ENCODE measurements around the gene RBBP8NL.

Gene RBBP8NL

DNA sequence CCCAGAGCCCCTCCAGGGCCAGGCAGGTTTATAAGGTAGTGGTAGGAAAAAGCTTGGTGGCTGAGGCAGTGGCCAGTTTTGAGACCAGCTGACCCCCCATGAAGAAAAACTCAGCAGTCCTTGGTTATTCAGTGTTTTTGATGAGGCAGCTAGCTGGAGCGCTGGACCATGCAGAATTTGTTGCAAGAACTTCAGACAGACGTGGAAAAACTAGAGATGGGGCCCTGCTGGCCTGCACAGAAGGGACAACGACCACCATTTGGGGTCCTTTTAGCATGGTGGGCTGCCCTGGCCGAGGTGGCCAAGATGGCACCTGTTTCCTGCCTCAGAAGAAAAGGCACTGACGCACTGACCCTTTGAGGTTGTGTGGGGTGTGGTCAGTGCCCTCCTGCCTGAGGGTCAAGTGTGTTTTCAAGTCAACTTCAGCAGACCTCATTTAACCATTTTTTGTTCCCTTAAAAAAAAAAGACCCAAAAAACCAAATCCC is 37.7 kb downstream of the RBBP8NL start:
- TF ChIP-seq, protein P1, sequence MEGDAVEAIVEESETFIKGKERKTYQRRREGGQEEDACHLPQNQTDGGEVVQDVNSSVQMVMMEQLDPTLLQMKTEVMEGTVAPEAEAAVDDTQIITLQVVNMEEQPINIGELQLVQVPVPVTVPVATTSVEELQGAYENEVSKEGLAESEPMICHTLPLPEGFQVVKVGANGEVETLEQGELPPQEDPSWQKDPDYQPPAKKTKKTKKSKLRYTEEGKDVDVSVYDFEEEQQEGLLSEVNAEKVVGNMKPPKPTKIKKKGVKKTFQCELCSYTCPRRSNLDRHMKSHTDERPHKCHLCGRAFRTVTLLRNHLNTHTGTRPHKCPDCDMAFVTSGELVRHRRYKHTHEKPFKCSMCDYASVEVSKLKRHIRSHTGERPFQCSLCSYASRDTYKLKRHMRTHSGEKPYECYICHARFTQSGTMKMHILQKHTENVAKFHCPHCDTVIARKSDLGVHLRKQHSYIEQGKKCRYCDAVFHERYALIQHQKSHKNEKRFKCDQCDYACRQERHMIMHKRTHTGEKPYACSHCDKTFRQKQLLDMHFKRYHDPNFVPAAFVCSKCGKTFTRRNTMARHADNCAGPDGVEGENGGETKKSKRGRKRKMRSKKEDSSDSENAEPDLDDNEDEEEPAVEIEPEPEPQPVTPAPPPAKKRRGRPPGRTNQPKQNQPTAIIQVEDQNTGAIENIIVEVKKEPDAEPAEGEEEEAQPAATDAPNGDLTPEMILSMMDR (IDR thresholded peaks at IDR 0.05; ENCODE audit: extremely low read depth, insufficient read depth, missing control alignments), result no peak
- in situ Hi-C loops (cut with MboI; ENCODE audit: low pct_unique_long_range_greater_than_20kb, low sequenced_read_pairs, unreplicated experiment), result no loop called here

DNA sequence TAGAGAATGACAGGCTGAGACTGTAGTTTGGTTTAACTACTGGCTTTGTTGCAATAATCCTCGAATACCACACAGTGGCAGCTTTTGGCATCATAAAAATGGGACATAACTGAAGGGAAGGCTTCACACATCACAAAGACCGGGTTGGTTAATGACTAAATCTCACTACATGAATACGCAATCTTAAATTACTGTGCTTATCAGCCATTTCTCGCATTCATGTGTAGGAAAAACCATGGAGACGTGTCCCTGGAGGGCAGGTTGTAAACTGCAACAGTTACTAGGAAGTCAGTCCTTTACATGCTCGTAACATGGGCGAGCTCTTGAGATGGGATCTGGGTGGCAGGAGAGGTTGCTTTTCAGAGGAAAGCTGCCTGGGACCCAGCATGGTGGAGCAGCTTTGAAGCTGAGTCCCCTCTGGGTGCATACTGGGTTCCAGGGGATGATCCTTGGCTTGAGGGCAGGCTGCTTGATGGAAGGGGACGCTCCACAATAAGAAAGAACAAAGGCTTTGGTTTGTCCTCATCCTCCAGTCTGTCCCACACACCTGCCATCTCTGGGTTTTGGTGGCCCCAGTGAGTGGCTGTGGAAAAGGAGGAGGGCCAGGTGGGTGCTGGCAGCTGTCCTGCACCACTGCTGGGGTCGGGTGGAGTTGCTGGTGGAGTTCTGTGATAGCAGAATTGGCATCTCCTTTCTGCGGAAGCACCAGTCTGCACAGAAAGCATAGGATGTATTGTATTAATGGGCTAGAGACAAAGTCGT is 38.3 kb downstream of the RBBP8NL start:
- in situ Hi-C loops (cut with MboI; ENCODE audit: low pct_unique_long_range_greater_than_20kb, low sequenced_read_pairs, unreplicated experiment), result no loop called here

More for the DNA sequence above, 37.7 kb downstream of the RBBP8NL start:
- DNase-seq (ENCODE audit: low spot score), result no peak

DNA sequence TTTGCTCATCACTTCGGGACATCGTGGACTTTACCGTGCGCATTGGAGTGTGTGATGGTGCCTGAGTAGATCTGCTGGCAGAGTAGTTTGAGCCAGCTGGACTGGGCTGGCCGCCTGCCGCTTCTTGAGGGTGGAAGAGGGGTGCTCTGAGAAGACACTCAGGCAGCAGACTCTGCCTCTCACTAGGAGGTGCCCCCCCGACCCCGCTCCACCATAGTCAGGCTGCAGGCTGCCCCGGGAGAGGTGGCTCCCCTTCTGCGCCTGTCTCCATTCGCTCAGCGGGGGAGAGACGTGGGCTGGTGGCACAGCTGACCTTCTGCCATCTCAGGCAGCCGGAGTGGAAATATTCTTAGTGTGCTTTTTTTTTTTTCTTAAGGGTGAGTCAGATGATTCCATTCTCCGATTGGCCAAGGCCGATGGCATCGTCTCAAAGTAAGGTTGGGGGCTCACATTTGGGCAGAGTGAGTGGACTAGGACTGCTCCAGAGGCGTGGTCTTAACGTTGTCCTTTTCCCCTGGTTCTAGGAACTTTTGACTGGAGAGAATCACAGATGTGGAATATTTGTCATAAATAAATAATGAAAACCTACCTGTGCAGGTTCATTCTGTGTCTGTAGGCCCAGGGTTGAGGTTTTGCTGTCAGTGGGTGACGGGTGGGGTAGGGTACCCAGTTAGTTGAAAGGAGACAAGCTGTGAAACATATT is 39.3 kb downstream of the RBBP8NL start:
- in situ Hi-C loops (cut with MboI; ENCODE audit: low pct_unique_long_range_greater_than_20kb, low sequenced_read_pairs, unreplicated experiment), result no loop called here
- no peak for DNase-seq (ENCODE audit: low spot score)
- TF ChIP-seq, protein P1 (IDR thresholded peaks at IDR 0.05; ENCODE audit: extremely low read depth, insufficient read depth, missing control alignments), result no peak

More for the DNA sequence above, 38.3 kb downstream of the RBBP8NL start:
- TF ChIP-seq, protein P1 (IDR thresholded peaks at IDR 0.05; ENCODE audit: extremely low read depth, insufficient read depth, missing control alignments), result no peak
- no peak for DNase-seq (ENCODE audit: low spot score)

DNA sequence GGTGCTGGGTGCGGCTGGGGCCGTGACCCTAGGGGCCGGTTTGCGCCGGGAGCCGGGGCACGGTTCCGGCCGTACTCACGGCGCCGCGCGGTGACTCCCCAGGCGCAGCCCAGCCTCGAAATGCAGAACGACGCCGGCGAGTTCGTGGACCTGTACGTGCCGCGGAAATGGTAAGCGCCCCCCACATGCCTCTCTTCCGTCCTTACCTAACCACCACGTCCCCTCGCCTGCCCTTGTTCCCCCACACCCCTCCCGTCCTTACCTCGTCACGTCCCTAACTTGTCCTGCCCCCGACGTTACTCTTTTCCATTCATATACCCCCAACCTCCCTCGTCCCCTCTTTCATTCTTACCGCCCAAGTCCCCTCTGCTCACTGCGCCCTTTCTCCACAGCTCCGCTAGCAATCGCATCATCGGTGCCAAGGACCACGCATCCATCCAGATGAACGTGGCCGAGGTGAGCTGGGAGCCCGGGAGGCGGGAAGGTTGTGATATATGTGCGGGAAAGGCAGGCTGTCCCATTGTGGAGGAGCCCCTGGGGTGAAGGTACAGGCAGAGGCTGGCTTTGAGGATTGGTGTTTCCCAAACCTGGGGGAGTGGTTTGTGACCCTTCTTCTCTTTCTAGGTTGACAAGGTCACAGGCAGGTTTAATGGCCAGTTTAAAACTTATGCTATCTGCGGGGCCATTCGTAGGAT is 40.0 kb downstream of the RBBP8NL start:
- in situ Hi-C loops (cut with MboI; ENCODE audit: low pct_unique_long_range_greater_than_20kb, low sequenced_read_pairs, unreplicated experiment), result no loop called here
- no peak for DNase-seq (ENCODE audit: low spot score)
- TF ChIP-seq, protein P1 (IDR thresholded peaks at IDR 0.05; ENCODE audit: extremely low read depth, insufficient read depth, missing control alignments), result no peak

DNA sequence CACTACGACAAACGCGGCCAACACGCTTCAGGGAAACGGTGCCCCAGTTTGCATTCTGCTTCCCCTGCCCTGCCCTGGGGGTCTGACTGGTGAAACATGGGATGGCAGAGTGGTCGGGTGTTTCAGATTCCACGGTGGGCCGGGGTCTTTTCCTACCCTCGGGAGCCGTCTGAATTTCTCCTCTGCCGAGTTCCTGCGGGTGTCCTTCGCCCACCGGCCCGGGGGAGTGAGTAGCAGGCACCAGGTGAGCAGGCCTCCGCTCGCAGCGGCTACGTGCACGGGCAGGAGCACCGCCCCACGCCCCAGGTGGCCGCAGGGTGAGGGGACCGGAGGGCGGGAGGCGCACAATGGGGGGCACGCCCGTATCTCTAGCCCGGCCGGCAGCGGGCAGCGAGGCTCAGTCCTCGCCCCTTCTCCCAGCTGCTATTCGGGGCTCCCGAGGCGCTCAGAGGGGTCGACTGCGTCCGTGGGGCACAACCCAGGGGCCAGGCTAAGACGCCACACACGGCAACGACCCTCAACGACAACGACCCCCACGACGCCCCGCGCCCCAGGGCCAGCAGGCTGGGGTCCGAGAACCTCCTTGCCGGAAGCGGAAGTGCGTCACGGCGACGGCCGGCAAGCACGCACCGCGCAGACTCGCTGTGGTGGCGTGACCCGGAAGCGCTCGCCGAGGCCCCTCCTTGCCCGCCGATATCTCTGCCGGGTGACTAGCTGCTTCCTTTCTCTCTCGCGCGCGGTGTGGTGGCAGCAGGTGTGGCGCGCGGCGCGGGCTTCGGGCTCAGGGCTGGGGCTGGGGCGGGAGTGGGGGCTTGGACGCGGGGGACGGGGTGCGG is 40.7 kb downstream of the RBBP8NL start, which contains the start of gene RPS21:
TSS of gene RPS21 (plus strand) at position 721 of the 836 bp plus-strand sequence. CDS start 236 bp downstream, outside the sequence.
- in situ Hi-C loops (cut with MboI; ENCODE audit: low pct_unique_long_range_greater_than_20kb, low sequenced_read_pairs, unreplicated experiment), result no loop called here
- DNase-seq (ENCODE audit: low spot score), result peak; percentile 97
- TF ChIP-seq, protein P1 (IDR thresholded peaks at IDR 0.05; ENCODE audit: extremely low read depth, insufficient read depth, missing control alignments), result no peak
